ENCODE data around the gene TRIM47.
A peak's percentile ranks its signal among the peaks of the same experiment; 100 is the strongest.
"Not testable (repeated sequence)": the region's sequence is repeated elsewhere in the genome, so short reads cannot be mapped to it uniquely, and the experiment has no call there.

TRIM47 gene

GRCh38 chr17:75891022-75891604 lies 12.7 kb upstream of the TRIM47 start:
- DNase-seq (ENCODE audit: low spot score): no peak

DNA sequence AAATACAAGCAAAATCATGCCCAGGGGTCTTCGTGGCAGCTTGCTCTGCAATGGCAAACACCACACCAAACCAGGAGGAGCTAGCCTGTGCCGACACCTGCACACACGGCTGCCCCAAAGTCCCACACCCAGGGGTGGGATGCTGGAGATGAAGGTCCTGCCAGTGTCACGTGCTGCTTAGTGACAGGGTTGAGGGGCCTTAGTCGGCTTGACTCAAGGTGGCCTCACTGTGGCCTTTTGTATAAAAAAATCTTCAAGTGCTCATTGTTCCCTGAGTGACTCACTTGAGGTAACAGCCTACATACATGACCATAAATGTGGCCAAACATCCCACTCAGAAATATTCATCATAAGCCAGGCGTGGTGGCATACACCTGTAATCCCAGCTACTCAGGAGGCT lies 11.1 kb upstream of the TRIM47 start:
- DNase-seq (ENCODE audit: low spot score): peak; percentile 57

- DNase-seq (ENCODE audit: low spot score): no peak
These were observed 10.1 kb upstream of the TRIM47 start for GRCh38 chr17:75888484-75888883.

- not testable (repeated sequence) for DNase-seq (ENCODE audit: low spot score)
These were observed 7.5 kb upstream of the TRIM47 start for GRCh38 chr17:75885860-75886259.

GRCh38 chr17:75885431-75885830 lies 7.0 kb upstream of the TRIM47 start:
- DNase-seq (ENCODE audit: low spot score): no peak

DNA sequence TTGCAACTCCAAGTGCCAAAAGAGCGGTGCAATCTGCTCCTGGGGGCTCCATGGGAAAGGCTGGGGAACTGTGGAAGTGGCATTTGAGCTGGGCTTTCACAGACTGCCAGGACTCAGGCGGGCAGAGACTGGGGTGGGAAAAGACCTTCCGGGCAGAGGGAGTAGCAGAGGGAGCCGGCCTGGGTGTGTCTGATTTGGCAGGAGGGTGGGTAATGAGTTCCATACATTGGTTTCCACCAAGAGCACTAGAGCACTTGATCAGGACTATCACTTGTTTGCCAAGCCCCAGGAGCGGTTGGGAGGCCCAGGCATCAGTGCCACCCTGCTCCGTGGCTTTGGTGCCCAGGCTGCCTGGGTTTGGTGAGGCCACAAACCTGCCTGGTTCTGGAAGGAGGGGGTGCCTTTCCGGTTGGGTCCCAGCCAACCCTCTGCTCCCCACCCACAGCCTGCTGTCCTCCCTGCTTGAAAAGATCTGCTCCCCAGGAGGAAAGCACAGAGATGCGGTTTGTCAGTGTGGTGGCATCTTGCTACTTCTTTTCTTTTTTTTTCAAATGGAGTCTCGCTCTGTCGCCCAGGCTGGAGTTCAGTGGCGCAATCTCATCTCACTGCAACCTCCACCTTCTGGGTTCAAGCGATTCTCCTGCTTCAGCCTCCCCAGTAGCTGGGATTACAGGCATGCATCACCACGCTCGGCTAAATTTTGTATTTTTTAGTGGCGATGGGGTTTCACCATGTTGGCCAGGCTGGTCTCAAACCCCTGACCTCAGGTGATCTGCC lies 3.5 kb upstream of the TRIM47 start:
- no peak for DNase-seq (ENCODE audit: low spot score)

DNA sequence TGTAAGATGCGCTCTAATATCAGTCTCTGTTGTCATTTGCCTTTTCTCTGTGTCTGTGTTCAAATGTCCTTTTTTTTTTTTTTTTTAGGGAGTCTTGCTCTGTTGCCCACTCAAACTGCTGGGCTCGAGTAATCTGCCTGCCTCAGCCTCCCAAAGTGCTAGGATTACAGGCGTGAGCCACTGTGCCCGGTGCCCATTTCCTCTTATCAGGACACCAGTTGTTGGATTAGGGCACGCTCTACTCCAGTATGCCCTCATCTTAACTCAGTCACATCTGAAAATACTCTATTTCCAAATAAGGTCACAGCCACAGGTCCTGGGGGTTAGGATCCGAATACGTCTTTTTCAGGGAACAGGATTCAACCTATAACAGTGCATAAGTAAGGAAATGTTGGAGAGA lies 1.9 kb upstream of the TRIM47 start:
- no peak for DNase-seq (ENCODE audit: low spot score)

DNA sequence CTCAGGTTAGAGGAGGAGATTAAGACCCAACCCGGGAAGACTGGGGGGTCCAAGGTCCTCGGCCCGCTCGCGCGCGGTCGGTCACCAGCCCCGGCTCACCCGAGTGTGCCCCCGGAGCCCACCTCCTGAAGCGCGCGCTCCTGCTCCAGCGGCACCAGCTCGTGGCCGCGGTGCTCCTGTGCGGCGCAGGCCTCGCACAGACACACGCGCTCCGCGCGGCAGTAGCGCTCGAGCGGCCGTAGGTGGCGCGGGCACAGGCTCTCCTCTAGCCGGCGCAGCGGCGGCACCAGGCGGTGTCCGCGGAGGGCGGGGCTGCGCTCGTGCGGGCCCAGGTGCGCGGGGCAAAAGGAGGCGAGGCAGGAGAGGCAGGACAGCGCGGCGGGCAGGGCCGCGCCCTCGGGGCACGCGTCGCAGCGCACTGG lies 618 bp downstream of the TRIM47 start:
- peak; percentile 77 for DNase-seq (ENCODE audit: low spot score)

GRCh38 chr17:75876938-75877751 lies 1.2 kb downstream of the TRIM47 start:
- DNase-seq (ENCODE audit: low spot score): peak; percentile 93

GRCh38 chr17:75876190-75876937 lies 2.0 kb downstream of the TRIM47 start:
- no peak for DNase-seq (ENCODE audit: low spot score)

DNA sequence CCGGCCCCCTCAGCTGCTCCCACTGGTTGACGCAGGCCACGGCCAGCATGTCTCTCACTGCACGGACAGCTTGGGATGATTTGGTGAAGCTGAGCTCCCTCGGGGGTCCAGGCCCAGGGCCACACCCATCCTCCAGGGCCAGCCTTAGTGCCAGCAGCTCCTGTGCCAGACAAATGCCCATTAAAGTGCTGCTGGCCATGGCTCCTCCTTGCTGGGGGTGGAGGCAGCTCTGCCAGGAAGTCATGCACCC lies 2.5 kb downstream of the TRIM47 start:
- no peak for DNase-seq (ENCODE audit: low spot score)

GRCh38 chr17:75875182-75875939 lies 3.0 kb downstream of the TRIM47 start:
- no peak for DNase-seq (ENCODE audit: low spot score)

DNA sequence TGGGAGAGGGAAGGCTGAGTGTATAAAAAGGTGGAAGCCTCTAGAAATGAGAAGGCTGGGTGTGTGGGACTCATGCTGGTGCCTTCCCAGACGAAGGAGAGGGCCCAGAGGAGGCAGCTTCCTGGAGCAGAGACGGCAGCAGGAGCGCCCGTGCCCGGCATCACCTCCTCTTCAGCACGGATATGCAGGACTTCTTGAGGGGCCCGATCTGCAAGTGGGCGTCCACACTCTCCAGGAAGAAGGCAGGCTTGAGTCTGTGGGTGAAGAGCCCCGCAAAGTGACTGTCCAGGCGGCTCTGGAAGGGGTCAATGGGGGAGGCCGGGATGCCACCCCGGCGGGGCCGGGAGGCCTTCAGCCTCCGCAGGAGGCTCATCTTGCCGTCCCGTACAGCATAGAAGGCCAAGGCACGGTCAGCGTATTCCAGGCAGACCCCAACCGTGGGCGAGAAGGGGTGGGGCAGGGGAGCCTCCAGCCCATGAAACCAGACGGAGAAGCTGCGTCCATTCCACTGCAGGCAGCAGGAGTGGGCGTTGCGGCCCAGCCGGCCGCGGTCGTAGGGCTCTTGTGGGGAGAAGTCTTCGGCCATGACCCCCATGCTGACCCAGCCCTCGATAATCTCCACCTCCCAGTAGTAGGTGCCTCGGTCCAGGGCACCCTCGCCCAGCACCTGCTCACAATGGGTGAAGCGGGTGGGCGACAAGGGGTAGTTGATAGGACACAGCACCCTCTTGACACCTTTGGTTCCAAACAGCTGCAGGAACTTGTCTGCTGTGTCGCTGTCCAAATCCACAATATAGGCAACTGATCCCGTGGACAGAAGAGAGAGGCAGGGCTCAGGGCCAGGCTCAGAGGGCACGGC lies 3.8 kb downstream of the TRIM47 start:
- DNase-seq (ENCODE audit: low spot score): no peak

DNA sequence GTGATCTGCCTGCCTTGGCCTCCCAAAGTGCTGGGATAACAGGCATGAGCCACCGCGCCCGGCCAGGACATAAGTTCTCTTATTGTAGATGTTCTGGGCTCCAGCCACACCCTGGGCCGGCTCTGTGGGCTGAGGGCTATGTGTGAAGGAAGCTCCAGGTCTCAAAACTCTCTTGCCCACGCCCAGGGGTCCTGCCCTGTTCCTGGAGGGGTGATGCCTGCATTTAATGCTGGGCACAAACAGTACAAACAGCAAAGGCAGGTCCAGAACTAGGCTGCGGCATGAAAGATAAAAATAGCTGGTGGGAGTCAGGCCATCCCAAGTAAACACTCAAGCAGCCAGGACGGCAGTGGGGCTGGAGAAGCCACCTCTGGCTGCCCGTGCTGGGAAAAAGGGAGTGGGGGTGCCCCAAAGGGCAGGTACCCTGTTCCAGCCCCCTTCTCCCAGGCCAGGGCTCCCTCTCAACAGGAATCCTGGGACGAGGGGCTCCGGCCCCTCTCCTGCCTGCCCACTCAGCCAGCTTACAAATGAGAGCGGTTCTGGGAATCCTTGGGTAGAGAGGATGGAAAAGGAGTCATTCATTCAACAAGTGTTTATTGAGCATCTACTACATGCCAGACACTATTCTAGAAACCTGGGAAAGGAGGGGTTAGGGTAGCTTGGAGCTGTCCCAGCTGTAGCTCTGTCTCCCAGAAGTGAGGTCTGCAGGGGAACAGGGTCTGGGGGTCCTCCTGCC lies 4.6 kb downstream of the TRIM47 start:
- no peak for DNase-seq (ENCODE audit: low spot score)

- peak; percentile 26 for DNase-seq (ENCODE audit: low spot score)
These were observed 5.7 kb downstream of the TRIM47 start for GRCh38 chr17:75872434-75873351.

GRCh38 chr17:75870228-75870627 lies 8.2 kb downstream of the TRIM47 start:
- not testable (repeated sequence) for DNase-seq (ENCODE audit: low spot score)

- DNase-seq (ENCODE audit: low spot score): no peak
These were observed 8.9 kb downstream of the TRIM47 start for GRCh38 chr17:75869282-75870141.

DNA sequence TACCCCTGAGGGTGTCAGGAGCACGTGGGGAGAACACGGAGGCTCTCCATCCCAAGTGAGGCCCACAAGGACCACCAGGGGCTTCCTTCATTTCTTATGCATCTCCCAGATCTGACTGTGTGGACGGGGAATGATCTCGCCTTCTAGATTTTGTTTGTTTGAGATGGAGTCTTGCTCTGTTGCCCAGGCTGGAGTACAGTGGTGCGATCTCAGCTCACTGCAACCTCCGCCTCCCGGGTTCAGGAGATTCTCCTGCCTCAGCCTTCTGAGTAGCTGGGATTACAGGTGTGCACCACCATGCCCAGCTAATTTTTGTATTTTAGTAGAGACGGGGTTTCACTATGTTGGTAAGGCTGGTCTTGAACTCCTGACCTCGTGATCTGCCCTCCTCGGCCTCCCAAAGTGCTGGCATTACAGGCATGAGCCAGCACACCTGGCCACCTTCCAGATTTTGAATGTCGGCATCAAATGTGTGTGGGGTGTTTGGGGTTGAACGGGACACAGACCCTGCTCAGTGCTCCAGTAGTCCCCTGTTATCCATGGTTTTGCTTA lies 9.6 kb downstream of the TRIM47 start:
- not testable (repeated sequence) for DNase-seq (ENCODE audit: low spot score)
